ENCODE data around the gene KANK2.
A peak's percentile ranks its signal among the peaks of the same experiment; 100 is the strongest.

The KANK2 gene

DNA sequence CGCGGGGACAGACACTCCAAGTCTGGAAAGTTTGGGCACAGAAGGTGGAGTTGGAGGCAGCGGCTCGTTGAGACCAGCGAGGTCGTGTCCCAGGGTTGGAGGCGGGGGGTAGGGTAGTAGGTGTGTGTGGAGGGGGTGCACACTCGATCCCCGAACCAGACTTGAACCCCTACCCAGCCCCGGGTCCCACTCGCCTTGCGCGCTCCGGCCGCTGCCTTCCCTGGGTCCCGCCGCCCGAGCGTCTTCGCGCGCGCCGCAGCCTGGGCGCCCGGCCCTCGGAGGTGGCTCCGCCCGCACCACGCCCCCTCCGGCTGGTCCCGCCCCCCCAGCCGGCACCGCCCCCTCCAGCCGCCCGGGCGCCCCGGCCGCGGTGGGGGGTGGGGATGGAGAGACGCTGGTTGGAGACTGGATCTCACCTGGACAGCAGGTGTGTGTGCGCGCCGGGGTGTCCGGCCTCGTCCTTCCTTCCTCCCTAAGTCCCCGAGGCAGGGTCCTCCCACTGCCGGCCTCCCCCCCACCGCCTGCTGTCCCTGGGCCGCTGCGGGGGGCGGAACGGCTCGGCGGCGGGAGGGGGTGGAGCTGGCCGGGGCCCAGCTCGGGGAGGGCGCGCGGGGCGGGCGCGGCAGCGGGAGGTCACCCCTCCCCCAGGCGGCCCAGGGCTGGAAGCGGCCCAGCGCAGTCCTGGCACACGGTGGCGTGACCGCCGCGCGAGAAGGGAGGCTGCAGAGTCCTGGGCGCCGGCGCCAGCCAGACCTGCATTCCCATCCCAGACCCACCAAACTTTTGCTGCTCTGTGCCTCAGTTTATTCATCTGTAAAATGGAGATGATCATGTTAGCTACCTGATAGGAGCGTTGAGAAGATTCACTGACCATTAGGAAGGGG is at the start of gene KANK2:
Gene KANK2, minus strand, starts transcription at position 255 of the 884 bp plus-strand sequence. CDS start 3,034 bp downstream, outside the sequence.
- peak; percentile 80 for DNase-seq (ENCODE audit: low spot score)

DNA sequence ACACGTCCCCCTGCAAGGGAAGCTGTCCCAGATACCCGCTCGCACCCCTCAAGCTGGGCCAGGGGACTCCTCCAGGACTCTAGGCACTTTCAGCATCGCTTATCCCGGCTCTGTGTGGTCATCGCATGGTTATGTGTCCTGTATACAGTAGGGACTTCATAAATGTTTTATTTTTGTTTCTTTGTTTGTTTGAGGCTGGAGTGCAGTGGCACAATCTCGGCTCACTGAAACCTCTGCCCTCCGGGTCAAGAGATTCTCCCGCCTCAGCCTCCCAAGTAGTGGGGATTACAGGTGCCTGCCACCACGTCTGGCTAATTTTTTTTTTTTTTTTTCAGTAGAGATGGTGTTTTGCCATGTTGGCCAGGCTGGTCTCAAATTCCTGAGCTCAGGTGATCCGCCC is 49.6 kb upstream of the KANK2 start:
- no peak for DNase-seq (ENCODE audit: low spot score)

DNA sequence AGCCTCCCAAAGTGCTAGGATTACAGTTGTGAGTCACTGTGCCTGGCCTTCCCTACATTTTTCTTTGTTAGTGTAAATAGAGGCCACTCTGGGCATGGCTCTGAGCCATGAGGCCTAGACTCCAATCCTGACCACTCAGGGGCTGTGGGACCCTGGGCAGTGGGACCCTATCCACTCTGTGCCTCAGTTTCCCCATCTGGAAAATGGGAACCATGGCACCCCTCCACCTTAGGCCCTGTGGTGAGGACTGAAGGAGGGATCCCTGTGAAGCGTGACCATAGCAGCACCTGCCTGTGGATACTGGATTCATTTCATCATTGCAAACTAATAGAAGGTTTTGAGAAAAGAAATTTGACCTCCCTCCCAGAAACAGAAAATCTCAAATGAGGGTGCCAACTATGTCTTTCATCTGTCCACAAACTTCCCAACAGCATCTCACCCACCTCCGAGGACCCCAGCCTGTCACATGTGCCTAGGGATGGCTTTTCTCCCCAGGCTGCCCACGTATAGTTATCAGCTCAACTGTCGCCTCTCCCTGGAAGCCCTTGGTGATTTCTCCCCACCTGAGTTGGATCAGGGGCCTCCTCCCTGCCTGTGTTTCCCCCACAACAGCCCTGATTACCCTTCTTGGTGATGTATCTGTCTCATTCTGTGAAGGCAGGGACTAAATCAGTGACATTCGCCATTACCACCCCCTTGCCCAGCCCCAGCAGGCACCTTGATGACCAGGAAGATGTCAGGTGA is 47.7 kb upstream of the KANK2 start:
- no peak for DNase-seq (ENCODE audit: low spot score)

DNA sequence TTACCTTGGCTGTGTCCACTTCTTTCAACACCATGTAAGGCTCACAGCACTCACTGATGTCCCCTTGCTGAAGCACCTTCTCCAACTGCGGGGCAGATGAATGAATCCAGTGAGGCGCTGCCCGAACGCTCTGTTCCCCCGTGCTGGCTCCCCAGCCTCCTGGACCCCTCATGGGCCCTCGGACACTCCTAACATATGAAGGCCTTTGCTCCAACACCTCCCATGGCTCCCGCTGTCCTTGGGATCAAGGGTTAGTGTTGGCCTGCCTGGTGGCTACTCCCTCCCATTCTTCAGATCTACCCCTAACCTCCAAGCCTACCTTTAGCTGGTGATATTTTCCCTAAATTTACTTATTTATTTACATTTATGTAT is 46.4 kb upstream of the KANK2 start:
- no peak for DNase-seq (ENCODE audit: low spot score)

- peak; percentile 89 for DNase-seq (ENCODE audit: low spot score)
Observed at GRCh38 chr19:11242864-11243797, 45.8 kb upstream of the KANK2 start.

GRCh38 chr19:11242025-11242424 is 44.7 kb upstream of the KANK2 start:
- no peak for DNase-seq (ENCODE audit: low spot score)

DNA sequence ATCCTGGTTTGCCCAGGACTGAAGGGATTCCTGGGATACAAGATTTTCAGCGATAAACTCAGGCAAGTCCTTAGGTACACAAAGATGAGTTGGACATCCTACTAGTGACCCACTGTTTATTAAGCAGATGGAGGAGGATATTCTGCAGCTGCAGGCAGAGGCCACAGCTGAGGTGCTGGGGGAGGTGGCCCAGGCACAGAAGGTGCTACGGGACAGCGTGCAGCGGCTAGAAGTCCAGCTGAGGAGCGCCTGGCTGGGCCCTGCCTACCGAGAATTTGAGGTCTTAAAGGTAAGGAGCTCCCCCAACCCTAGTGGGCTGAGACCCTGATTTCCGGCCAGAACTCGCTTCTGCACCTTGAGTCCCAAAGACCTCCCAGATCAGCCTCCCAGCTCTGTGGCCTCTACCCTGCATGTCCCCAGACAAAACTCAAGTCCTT is 42.7 kb upstream of the KANK2 start:
- no peak for DNase-seq (ENCODE audit: low spot score)

GRCh38 chr19:11239377-11240000 is 42.1 kb upstream of the KANK2 start, which contains the start of gene ANGPTL8:
Gene ANGPTL8 (plus strand): TSS chr19:11239619. CDS start chr19:11239638, 19 bp downstream.
- no peak for DNase-seq (ENCODE audit: low spot score)

GRCh38 chr19:11238781-11239376 is 41.5 kb upstream of the KANK2 start:
- DNase-seq (ENCODE audit: low spot score), result no peak

GRCh38 chr19:11238041-11238440 is 40.7 kb upstream of the KANK2 start:
- DNase-seq (ENCODE audit: low spot score), result no peak

DNA sequence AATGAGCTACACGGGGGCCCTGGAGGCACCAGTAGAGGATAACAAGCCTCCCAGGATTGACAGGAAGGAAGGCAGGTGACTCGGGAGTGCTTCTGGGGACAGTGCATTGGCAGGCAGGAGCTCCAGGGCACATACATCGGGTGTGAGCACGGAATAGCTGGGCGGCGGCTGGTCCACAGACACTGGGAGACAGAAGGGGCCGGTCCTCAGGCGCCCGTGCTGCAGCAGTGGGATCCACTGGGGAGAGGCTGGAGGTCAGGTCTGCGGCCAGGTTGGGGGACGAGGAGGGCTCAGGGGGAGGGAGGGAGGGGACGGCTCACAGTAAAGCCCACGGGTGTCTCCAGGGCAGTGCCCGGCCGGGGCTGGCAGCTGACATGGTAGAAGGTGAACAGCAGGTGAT is 40.0 kb upstream of the KANK2 start:
- DNase-seq (ENCODE audit: low spot score), result no peak

DNA sequence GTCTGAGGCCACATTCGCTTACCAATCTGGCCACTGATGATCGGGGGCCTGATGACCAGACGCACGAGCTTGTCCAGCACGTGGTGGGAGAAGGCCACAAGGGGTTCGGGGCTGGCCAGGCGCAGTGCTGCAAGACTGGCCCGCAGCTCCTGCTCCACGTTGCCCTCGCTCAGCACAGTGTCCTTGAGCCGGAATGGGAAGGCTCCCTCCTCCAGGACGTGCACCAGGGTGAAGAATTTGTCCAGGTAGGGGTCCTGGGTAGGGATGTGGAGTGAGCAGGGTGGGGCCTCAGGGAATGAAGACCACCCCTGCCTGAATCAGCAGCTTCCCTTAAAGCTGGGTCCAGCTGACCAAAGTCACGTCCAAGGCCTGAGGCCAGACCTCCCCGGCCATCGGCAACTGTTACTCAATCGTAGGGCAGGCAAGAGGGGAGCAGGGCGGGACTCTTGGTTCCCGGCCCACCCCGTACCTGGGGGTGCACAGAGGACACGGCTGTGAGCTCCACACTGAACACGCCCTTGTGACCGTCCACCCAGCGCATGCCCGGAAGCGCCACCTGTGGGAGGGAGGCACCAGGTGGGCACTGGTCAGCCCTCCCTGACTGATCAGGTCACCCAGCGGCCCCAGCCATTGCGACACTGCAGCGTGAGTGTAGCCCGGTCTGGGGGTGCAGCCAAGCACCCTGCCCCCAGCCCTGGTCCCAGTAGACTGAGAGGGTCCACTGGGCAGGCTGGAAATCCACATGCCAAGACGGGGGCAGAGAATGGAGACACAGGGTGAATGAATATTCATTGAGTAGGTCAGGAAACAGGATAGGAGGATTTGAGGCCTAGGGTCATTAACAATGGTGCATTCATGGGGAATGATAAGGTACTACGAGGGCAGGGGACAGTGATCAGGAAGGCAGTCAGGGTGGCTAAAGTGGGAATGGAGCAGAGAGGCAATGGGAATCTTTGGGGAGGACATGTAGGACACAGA is 39.3 kb upstream of the KANK2 start:
- no peak for DNase-seq (ENCODE audit: low spot score)

- no peak for DNase-seq (ENCODE audit: low spot score)
Observed at GRCh38 chr19:11234486-11235075, 37.2 kb upstream of the KANK2 start.

GRCh38 chr19:11233073-11233472 is 35.7 kb upstream of the KANK2 start:
- no peak for DNase-seq (ENCODE audit: low spot score)

DNA sequence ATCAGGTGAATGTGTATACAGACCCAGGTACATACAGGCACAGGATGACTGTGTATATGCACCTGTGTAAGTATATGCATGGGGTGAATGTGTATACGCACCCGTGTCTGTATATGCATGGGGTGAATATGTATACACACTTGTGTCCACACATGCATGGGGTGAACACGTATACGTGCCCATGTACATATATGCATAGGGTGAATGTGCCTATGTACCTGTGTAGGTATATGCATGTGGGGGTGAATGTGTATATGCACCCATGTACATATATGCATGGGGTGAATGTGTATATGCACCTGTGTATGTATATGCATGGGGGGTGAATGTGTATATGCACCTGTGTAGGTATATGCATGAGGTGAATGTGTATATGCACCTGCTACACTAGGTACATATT is 35.2 kb upstream of the KANK2 start:
- DNase-seq (ENCODE audit: low spot score), result no peak

DNA sequence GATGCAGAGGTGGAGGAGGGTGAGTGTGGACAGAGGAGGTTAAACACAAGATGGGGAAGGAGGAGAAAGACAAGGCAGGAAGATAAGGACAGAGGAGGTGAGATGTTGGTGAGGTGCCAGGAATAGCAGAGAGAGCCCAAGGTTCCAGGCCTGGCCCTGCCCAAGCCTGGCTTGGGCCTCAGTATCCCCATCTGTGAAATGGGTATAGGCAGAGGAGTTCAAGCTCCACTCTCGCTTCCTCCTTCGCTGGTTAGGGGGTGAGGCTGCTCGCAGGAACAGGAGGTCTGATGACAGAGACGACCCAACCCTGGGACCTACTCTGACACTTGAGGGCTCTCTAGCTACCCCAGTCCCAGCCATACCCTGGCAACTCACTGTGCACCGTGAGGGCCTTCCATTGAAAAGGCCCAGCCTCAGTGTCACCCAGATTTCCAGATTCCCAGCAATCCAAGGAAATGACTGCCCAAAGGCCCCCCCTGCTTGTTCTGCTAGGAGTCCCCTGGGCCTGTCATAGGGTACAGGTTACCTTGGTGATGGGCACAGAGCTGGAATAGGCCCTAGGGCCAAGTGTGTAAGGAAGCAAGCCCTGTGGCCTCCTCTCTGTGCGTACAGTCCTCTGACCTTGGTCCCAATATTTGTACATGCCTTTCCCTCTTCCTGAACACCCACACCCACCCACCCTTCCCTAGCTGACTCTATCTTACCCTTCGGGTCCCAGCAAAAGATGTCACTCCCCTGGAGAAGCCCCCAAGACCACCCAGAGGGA is 33.5 kb upstream of the KANK2 start:
- no peak for DNase-seq (ENCODE audit: low spot score)

GRCh38 chr19:11227195-11227886 is 30.0 kb upstream of the KANK2 start:
- no peak for DNase-seq (ENCODE audit: low spot score)

DNA sequence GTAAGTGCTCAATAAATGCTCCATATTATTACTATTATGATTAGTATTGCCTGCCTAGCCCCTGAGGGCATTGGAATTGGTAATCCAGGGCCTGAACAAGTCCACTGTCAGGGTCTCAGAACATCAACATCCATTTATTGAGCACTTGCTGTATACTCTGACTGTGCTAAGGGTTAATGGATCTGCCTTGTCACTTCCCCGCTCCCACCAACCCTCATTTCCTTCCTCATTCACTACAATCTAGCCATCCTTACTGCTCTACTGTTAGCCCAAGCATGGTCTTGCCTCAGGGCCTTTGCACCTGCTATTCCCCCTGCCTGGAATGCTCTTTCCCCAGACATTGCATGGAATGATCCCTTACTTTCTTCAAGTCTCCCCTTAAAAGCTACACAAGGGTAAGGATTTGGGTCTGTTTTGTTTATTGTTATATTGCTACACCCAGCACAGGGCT is 29.4 kb upstream of the KANK2 start:
- DNase-seq (ENCODE audit: low spot score), result no peak
